ENCODE measurements around the gene ATP6V1F.

ATP6V1F gene

GRCh38 chr7:128835790-128836641, 26.6 kb upstream of the ATP6V1F start:
- DNase-seq (ENCODE audit: low read depth) = no peak

GRCh38 chr7:128836729-128837348, 25.8 kb upstream of the ATP6V1F start:
- no peak for DNase-seq (ENCODE audit: low read depth)

GRCh38 chr7:128837521-128837921, 25.1 kb upstream of the ATP6V1F start:
- DNase-seq (ENCODE audit: low read depth) = no peak

DNA sequence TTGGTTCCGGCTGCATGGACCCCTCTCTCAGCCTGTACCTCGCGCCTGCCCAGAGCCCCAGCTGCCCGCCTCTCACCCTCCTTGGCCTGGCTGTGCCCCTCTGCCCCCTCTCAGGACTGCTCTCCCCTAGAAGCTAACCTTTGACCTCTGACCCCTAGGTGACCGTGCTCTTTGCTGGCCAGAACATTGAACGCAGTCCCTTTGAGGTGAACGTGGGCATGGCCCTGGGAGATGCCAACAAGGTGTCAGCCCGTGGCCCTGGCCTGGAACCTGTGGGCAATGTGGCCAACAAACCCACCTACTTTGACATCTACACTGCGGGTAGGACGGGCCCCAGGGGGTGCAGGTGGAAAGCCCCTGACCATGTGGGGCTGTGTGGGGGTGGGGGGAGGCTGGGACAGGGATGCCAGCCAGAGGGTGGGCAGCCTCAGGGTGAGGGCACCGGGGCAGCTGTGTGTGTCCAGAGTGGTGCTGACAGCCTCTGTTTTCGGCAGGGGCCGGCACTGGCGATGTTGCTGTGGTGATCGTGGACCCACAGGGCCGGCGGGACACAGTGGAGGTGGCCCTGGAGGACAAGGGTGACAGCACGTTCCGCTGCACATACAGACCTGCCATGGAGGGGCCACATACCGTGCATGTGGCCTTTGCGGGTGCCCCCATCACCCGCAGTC, 24.4 kb upstream of the ATP6V1F start:
- no peak for DNase-seq (ENCODE audit: low read depth)

- no peak for DNase-seq (ENCODE audit: low read depth)
Observed at GRCh38 chr7:128838981-128839731, 23.5 kb upstream of the ATP6V1F start.

- DNase-seq (ENCODE audit: low read depth) = no peak
Observed at GRCh38 chr7:128839751-128840177, 22.9 kb upstream of the ATP6V1F start.

DNA sequence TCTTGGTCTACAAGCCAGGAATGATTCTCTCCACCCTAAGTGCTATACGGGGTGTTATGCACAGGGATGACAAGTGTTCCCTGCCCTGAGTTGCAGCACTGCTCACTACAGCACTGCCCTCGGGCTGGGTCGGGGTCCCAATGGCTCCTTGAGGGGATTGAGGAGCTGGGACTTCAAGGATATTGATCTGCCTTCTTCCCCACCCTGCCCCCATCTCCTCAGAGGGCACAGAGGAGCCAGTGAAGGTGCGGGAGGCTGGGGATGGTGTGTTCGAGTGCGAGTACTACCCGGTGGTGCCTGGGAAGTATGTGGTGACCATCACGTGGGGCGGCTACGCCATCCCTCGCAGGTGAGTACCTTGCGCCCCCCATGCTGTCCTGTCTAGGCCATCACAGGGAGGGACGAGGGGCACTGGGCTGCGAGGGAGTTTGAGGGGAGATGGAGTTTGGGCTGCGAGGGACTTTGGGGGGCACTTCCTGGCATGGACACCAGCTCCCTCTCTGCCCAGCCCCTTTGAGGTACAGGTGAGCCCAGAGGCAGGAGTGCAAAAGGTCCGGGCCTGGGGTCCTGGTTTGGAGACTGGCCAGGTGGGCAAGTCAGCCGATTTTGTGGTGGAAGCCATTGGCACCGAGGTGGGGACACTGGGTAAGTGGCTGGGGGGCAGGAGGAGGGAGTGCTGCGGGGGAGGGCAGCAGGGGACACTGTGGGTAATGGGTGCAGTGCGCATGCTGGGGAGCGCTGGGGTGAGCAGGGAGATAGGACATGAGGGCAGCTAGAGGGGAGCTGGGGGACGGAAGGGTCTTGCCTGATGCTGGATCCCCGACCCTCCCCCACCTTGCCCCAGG, 22.1 kb upstream of the ATP6V1F start:
- DNase-seq (ENCODE audit: low read depth) = no peak

DNA sequence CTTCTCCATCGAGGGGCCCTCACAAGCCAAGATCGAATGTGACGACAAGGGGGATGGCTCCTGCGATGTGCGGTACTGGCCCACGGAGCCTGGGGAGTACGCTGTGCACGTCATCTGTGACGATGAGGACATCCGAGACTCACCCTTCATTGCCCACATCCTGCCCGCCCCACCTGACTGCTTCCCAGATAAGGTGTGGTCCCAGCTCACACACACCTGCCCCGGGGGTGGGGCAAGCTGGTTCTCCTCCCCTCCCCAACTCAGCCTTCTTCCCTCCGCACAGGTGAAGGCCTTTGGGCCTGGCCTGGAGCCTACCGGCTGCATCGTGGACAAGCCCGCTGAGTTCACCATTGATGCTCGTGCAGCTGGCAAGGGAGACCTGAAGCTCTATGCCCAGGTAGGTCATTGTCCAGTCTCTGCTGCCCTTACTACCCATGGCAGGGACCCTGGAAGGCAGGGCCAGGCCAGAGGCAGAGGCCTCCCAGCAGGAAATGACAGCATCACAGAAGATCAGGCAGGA, 21.4 kb upstream of the ATP6V1F start:
- DNase-seq (ENCODE audit: low read depth) = no peak

DNA sequence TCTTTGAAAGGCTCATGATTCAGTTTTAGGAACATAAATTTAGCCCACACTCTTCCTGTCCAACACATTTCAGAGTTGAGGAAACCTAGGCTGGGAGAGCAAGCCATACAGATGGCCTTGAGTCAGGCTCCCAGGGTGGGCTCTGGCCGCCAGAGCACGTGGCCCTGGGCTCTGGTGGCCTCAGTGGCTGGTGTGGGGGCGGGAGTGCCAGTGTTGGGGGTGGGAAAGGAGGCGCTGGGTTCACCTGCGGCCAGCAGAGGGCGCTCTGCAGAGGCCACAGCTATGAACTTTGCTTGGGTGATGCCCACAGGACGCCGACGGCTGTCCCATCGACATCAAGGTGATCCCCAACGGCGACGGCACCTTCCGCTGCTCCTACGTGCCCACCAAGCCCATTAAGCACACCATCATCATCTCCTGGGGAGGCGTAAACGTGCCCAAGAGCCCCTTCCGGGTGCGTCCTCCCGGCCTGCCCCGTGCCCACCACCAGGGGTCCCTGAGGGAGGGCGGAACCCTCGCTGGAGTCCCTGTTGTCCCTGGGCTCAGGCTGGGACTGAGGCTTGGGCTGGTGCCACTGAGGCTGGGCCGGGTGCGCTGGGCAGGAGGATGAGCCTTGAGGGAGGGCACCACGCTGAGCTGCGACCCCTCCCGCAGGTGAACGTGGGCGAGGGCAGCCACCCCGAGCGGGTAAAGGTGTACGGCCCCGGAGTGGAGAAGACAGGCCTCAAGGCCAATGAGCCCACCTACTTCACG, 20.6 kb upstream of the ATP6V1F start:
- peak; percentile 20 for DNase-seq (ENCODE audit: low read depth)

DNA sequence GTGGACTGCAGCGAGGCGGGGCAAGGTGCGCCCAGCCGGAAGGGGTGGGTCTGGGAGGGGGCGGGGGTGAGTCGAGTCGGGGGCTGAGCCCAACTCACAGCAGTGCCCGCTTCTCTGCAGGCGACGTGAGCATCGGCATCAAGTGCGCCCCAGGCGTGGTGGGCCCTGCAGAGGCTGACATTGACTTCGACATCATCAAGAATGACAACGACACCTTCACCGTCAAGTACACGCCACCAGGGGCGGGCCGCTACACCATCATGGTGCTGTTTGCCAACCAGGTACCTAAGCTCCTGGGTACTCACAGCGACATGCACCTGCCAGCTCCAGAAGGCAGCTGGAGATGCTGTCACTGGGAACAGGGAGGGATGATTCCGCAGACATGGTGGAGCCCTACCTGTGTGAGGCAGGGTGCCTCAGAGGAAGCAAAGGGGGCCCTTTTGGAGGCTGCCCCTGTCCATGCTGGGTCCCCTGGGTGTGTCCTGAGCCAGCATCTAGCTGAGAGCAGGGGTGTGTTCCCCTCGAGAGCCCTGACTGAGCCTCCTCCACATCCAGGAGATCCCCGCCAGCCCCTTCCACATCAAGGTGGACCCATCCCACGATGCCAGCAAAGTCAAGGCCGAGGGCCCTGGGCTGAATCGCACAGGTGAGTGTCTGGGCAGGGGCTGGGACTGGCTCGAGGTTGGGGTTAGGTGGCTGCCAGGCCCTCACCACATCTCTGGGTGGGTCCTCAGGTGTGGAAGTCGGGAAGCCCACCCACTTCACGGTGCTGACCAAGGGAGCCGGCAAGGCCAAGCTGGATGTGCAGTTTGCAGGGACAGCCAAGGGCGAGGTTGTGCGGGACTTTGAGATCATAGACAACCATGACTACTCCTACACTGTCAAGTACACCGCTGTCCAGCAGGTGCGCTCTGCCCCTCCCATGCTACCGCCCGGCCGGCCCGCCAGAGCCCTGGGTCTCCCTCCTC, 19.7 kb upstream of the ATP6V1F start:
- no peak for DNase-seq (ENCODE audit: low read depth)

GRCh38 chr7:128843938-128844621, 18.6 kb upstream of the ATP6V1F start:
- no peak for DNase-seq (ENCODE audit: low read depth)

- DNase-seq (ENCODE audit: low read depth) = no peak
Observed at GRCh38 chr7:128844777-128845311, 17.8 kb upstream of the ATP6V1F start.

DNA sequence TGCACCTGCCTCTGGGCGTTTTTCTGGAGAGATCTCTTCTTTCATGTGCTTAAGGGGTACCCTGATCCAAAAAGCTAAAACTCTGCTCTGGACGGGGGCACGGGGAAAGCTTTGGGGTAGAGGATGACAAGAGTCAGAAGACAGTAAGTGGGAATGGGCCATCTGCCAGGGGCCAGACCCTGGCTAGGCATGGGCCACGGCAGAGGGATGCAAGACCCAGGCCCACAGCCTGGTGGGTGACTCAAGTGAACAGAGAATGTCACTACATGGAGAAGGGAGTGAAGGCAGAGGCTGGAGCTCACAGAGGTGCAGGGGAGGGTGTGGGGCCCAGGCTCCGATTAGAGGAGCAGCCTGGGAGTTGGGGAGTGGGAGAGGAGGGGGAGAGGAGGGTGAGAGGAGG, 17.2 kb upstream of the ATP6V1F start:
- no peak for DNase-seq (ENCODE audit: low read depth)

- no peak for DNase-seq (ENCODE audit: low read depth)
Observed at GRCh38 chr7:128845987-128846386, 16.7 kb upstream of the ATP6V1F start.

- no peak for DNase-seq (ENCODE audit: low read depth)
Observed at GRCh38 chr7:128846781-128847444, 15.7 kb upstream of the ATP6V1F start.

DNA sequence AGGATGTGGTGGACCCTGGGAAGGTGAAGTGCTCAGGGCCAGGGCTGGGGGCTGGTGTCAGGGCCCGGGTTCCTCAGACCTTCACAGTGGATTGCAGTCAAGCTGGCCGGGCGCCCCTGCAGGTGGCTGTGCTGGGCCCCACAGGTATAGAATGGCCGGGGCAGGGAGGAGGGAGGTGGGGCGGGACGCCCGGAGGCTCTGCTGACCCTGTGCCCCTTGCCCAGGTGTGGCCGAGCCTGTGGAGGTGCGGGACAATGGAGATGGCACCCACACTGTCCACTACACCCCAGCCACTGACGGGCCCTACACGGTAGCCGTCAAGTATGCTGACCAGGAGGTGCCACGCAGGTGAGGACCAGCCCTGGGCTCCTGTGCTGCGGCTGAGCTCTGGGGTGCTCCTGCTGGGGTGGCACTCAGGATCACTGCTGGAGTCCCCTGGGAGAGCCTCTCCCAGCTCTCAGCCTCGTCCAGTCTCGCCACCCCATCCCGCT, 14.9 kb upstream of the ATP6V1F start:
- no peak for DNase-seq (ENCODE audit: low read depth)
